HG03139 (cell line): ENCODE measurements around the gene ACOT4.
"Not testable (repeated sequence)": the region's sequence is repeated elsewhere in the genome, so short reads cannot be mapped to it uniquely, and the experiment has no call there.

Experiments
- ATAC-seq: cut with Tn5 transposase; IDR thresholded peaks from one replicate; pipeline ENCODE4 v1.9.1; 2021; ENCODE audit not compliant: unreplicated experiment

The ACOT4 gene

GRCh38 chr14:73576391-73576790 lies 15.3 kb upstream of the ACOT4 start:
- ATAC-seq, result no peak

- ATAC-seq, result not testable (repeated sequence)
Measured at GRCh38 chr14:73577214-73577613, 14.5 kb upstream of the ACOT4 start.

- ATAC-seq, result not testable (repeated sequence)
Measured at GRCh38 chr14:73582102-73582979, 9.3 kb upstream of the ACOT4 start.

GRCh38 chr14:73588695-73589094 lies 3.0 kb upstream of the ACOT4 start:
- no peak for ATAC-seq

GRCh38 chr14:73589116-73589515 lies 2.6 kb upstream of the ACOT4 start:
- ATAC-seq, result no peak

GRCh38 chr14:73590673-73591004 lies 1.0 kb upstream of the ACOT4 start:
- not testable (repeated sequence) for ATAC-seq

- no peak for ATAC-seq
Measured at GRCh38 chr14:73594491-73594890, 2.8 kb downstream of the ACOT4 start.

- ATAC-seq, result no peak
Measured at GRCh38 chr14:73599499-73599898, 7.8 kb downstream of the ACOT4 start.

GRCh38 chr14:73602994-73603393 lies 11.3 kb downstream of the ACOT4 start:
- no peak for ATAC-seq

GRCh38 chr14:73606271-73606670 lies 14.6 kb downstream of the ACOT4 start:
- no peak for ATAC-seq

- no peak for ATAC-seq
Measured at GRCh38 chr14:73607241-73607640, 15.6 kb downstream of the ACOT4 start.

GRCh38 chr14:73610687-73611086 lies 19.0 kb downstream of the ACOT4 start:
- no peak for ATAC-seq

- ATAC-seq, result peak; percentile 78
Measured at GRCh38 chr14:73612339-73613045, 20.8 kb downstream of the ACOT4 start, which contains the start of gene ACOT6. Gene ACOT6, plus strand, starts transcription at chr14:73612517. Its CDS starts 55 bp downstream, at chr14:73612572.

GRCh38 chr14:73613046-73613383 lies 21.3 kb downstream of the ACOT4 start:
- no peak for ATAC-seq

- ATAC-seq, result no peak
Measured at GRCh38 chr14:73613419-73613963, 21.8 kb downstream of the ACOT4 start.

GRCh38 chr14:73616831-73617230 lies 25.2 kb downstream of the ACOT4 start:
- ATAC-seq, result no peak

- ATAC-seq, result no peak
Measured at GRCh38 chr14:73619524-73619923, 27.9 kb downstream of the ACOT4 start.

- ATAC-seq, result no peak
Measured at GRCh38 chr14:73620268-73620667, 28.6 kb downstream of the ACOT4 start.

- no peak for ATAC-seq
Measured at GRCh38 chr14:73623504-73624054, 31.9 kb downstream of the ACOT4 start.

- no peak for ATAC-seq
Measured at GRCh38 chr14:73625706-73626105, 34.0 kb downstream of the ACOT4 start.

GRCh38 chr14:73627151-73627558 lies 35.5 kb downstream of the ACOT4 start:
- no peak for ATAC-seq
